A549 treated with AZD9567 at 1 μM for 4 hours (cell line): Measurements from ENCODE around the gene IQCF5. TPM values are rescaled to one million over a fixed set of nuclear protein-coding genes. Genes with fewer than 3 reads are reported as not detected.

Experiments used
- total RNA-seq: library from RNA; stranded (reverse); fragments of 200-300 nt; extraction: Qiagen RNA extraction; gene quantifications from 5 replicates; pipeline ENCODE4 v1.2.3, GENCODE V29; 2022; ENCODE audit not compliant: insufficient read depth

IQCF5 gene
- not detected in 5 replicates for total RNA-seq

GRCh38 chr3:51875501-51875900 is at the start of gene IQCF5:
TSS of gene IQCF5 (minus strand) at chr3:51875601. CDS start at chr3:51875531, 70 bp downstream.

DNA sequence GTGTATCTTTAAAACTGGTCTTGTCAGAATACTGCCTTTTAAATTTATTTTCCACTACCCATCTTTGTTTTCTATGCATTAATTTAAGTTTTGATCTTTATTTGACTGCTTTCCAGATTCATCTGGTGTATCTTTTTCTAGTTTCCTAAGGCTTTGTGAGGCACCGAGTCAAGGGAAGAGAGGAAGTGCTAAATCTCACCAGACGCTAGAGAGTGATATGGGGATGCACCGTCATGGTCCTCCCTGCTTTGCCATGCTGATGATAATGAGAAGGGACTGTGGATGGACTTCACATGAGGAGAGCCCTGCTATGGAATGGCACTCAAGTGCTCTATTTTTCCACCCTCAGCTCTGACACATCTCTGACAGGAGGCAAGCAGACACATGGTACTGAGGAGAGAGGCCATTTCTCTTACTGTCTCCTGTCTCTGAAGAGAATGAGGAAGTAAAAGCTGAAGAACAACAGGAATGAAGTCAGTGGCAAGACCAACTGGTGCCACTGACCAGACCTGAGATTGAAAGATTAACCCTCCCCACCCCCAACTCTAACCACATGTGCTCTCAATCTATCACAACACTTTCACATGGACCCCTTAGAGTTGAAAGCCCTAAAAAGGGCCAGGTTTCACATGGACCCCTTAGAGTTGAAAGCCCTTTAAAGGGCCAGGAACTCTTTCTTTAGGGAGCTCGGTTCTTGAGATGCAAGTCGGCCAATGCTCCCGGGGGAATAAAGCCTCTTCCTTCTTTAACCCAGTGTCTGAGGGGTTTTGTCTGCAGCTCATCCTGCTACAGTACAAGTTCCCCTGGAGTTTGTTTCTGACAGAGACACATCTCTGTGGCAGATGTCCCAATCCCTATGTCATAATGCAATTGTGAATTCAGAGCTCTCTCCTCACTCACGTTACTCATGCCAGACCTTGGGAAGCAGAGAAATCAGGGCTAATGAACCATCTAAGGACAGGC is 14.4 kb downstream of the IQCF5 start, which contains the start of gene IQCF2:
IQCF2 (plus strand) TSS at position 913 of the 963 bp plus-strand sequence. CDS start 52 bp downstream, outside the sequence.

Other genes with a start within 250 kb of the IQCF5 start
- 46.0 to 69.8 TPM (median 65.2 TPM) in 5 replicates for gene TEX264, start 204.3 kb downstream of the IQCF5 start, total RNA-seq
- 0.02 to 0.19 TPM (median 0.05 TPM) in 4 of 5 replicates, not detected in the other for gene GRM2, start 168.5 kb downstream of the IQCF5 start, total RNA-seq
- gene IQCF6, start 96.4 kb downstream of the IQCF5 start, total RNA-seq = not detected in 5 replicates
- not detected in 5 replicates for gene IQCF2, start 14.0 kb downstream of the IQCF5 start, total RNA-seq
- not detected in 5 replicates for gene IQCF1, start 27.8 kb upstream of the IQCF5 start, total RNA-seq
- gene RRP9, start 66.3 kb upstream of the IQCF5 start, total RNA-seq = 38.5 to 52.7 TPM (median 48.9 TPM) in 5 replicates
- gene PARP3, start 66.8 kb upstream of the IQCF5 start, total RNA-seq = 7.6 to 15.4 TPM (median 9.6 TPM) in 5 replicates
- not detected in 5 replicates for gene GPR62, start 79.8 kb upstream of the IQCF5 start, total RNA-seq
- 6.2 to 14.0 TPM (median 12.9 TPM) in 5 replicates for gene PCBP4, start 91.9 kb upstream of the IQCF5 start, total RNA-seq
- 33.9 to 39.6 TPM (median 34.6 TPM) in 5 replicates for gene ABHD14B, start 98.4 kb upstream of the IQCF5 start, total RNA-seq
- gene ABHD14A, start 99.5 kb upstream of the IQCF5 start, total RNA-seq = 13.1 to 15.9 TPM (median 15.4 TPM) in 5 replicates
- gene ACY1, start 107.9 kb upstream of the IQCF5 start, total RNA-seq = 14.2 to 30.3 TPM (median 23.0 TPM) in 5 replicates
- 1,313 to 1,418 TPM (median 1,347 TPM) in 5 replicates for gene RPL29, start 120.3 kb upstream of the IQCF5 start, total RNA-seq
- 19.2 to 21.6 TPM (median 20.7 TPM) in 5 replicates for gene DUSP7, start 181.0 kb upstream of the IQCF5 start, total RNA-seq